ENCODE results near the gene VTI1A.

- no peak for TF ChIP-seq USF2 (IDR thresholded peaks at IDR 0.05; ENCODE audit: low read depth, low read length)
- TF ChIP-seq, protein P1, sequence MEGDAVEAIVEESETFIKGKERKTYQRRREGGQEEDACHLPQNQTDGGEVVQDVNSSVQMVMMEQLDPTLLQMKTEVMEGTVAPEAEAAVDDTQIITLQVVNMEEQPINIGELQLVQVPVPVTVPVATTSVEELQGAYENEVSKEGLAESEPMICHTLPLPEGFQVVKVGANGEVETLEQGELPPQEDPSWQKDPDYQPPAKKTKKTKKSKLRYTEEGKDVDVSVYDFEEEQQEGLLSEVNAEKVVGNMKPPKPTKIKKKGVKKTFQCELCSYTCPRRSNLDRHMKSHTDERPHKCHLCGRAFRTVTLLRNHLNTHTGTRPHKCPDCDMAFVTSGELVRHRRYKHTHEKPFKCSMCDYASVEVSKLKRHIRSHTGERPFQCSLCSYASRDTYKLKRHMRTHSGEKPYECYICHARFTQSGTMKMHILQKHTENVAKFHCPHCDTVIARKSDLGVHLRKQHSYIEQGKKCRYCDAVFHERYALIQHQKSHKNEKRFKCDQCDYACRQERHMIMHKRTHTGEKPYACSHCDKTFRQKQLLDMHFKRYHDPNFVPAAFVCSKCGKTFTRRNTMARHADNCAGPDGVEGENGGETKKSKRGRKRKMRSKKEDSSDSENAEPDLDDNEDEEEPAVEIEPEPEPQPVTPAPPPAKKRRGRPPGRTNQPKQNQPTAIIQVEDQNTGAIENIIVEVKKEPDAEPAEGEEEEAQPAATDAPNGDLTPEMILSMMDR (conservative IDR thresholded peaks at IDR 0.05; ENCODE audit: low read depth, low read length), result no peak
- no peak for TF ChIP-seq POLR2A (IDR thresholded peaks at IDR 0.05; ENCODE audit: low read depth, low read length)
- TF ChIP-seq MAZ (IDR thresholded peaks at IDR 0.05; ENCODE audit: borderline replicate concordance, low read depth, low read length), result no peak
- no peak for TF ChIP-seq RCOR1 (IDR thresholded peaks at IDR 0.05; ENCODE audit: insufficient replicate concordance, low read length)
- no peak for TF ChIP-seq FOS (IDR thresholded peaks at IDR 0.05; ENCODE audit: low read depth, low read length)
- TF ChIP-seq RFX5 (IDR thresholded peaks at IDR 0.05; ENCODE audit: low read depth, low read length), result no peak
- TF ChIP-seq SMC3 (IDR thresholded peaks at IDR 0.05; ENCODE audit: low read depth, low read length), result no peak
- TF ChIP-seq ELK1 (IDR thresholded peaks at IDR 0.05; ENCODE audit: borderline replicate concordance, low read depth, low read length), result no peak
- no peak for TF ChIP-seq RAD21 (IDR thresholded peaks at IDR 0.05; ENCODE audit: low read length)
- TF ChIP-seq CEBPB (IDR thresholded peaks at IDR 0.05; ENCODE audit: low read depth, low read length), result no peak
These were observed 400.8 kb downstream of the VTI1A start for GRCh38 chr10:112847778-112848177.

All from IMR-90 (cell line).